Esophagus muscularis mucosa (tissue), 4 donors: ENCODE data around the gene NOG. TPM values are rescaled to one million over a fixed set of nuclear protein-coding genes. Genes with fewer than 3 reads are reported as not detected.

ENCODE experiments used
- DNase-seq: peaks from one replicate; pipeline ENCODE4 v3.0.0-alpha.2; 2017; ENCODE audit errors: extremely low spot score
- H3K27ac ChIP-seq, 4 donors: fragments of 200-600 bp; sonication (generic); replicated peaks in 1 of 4; 1 replicate in 3 of 4; 2 replicates in 1 of 4; pipeline ENCODE4 v1.5.1; 2016 to 2019; ENCODE audit warnings: mild to moderate bottlenecking in 1 of 4
- H3K27me3 ChIP-seq, 4 donors: fragments of 200-600 bp; sonication (generic); one replicate each; pipeline versions ENCODE4 v1.5.1 to v1.6.0; 2016 to 2019
- H3K36me3 ChIP-seq, 4 donors: fragments of 200-600 bp; sonication (generic); one replicate each; pipeline ENCODE4 v1.5.1; 2016 to 2019
- H3K4me1 ChIP-seq, 4 donors: fragments of 200-600 bp; sonication (generic); one replicate each; pipeline ENCODE4 v1.5.1; 2016 to 2019
- H3K4me3 ChIP-seq, 4 donors: fragments of 200-600 bp; sonication (generic); 1 replicate in 2 of 4; 2 replicates in 2 of 4; pipeline ENCODE4 v1.5.1; 2016 to 2019; ENCODE audit warnings: mild to moderate bottlenecking in 4 of 4, moderate library complexity in 1 of 4
- H3K9me3 ChIP-seq, 4 donors: fragments of 200-600 bp; sonication (generic); 1 replicate in 3 of 4; 2 replicates in 1 of 4; pipeline ENCODE4 v1.5.1; 2016 to 2019
- EP300 ChIP-seq: sonication (generic); formaldehyde crosslinking; IDR thresholded peaks from one replicate; pipeline ENCODE4 v1.6.1; 2017; ENCODE audit warnings: antibody characterized with exemption
- POLR2A ChIP-seq: fragments of 450-650 bp; IDR thresholded peaks from one replicate; pipeline ENCODE4 v1.6.1; 2017; ENCODE audit warnings: antibody characterized with exemption, moderate library complexity, mild to moderate bottlenecking, low read depth
- POLR2AphosphoS5 ChIP-seq, 2 donors: sonication (generic); formaldehyde crosslinking; IDR thresholded peaks; one replicate each; pipeline ENCODE4 v1.6.1; 2017; ENCODE audit warnings: antibody characterized with exemption in 2 of 2
- WGBS: methylation state at CpG from one replicate; pipeline ENCODE4 v1.1.5; 2018; 5-methylcytosine and 5-hydroxymethylcytosine counted together
- intact Hi-C: fragments of 100-400 bp; cut with DNase I; formaldehyde crosslinking; loops from one replicate; pipeline ENCODE4 v1.15.1; 2023
- small RNA-seq, 3 donors: library from RNA; depleted of rRNA; stranded (forward); fragments of <200 nt; gene quantifications; one replicate each; pipeline ENCODE3, GENCODE V24; 2016
- total RNA-seq, 4 donors: library from RNA; depleted of rRNA; stranded (reverse); fragments of >200 nt; gene quantifications; one replicate each; pipeline versions ENCODE4 v1.1.0 to v1.2.1, GENCODE V29; 2016
- TF ChIP-seq, protein P1 (sequence below), 3 experiments: fragments of 200-600 bp in 2 of 3; fragments of 450-650 bp in 1 of 3; sonication (generic) in 2 of 3; IDR thresholded peaks; one replicate each; pipeline ENCODE4 v1.5.1; 2017 to 2019; ENCODE audit warnings: antibody characterized with exemption in 3 of 3, mild to moderate bottlenecking in 2 of 3, moderate library complexity in 1 of 3

NOG gene
- total RNA-seq, 4 donors from 2014 or later, result 0.42 to 9.1 (median 6.7) TPM

DNA sequence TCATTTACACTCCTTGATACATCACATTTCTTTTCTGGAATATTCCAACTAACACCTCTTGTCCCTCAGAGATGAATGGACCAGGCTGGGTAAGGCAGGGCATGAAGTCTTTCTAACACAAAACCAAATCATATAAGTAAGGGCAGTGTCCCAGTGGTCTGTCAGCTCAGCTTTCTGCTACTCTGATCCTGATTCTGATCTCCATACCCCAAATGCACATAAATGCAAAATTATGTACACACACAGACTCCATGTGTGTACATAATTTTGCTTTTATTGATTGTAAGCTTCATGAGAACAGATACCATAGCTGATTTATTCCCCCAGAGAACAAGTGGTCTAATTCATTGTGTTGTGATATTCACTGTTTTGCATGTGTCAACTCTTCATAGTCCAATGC lies 47.9 kb downstream of the NOG start:
- no peak for TF ChIP-seq EP300
- Histone ChIP-seq H3K9me3 (no peaks in the 10 kb centered on the region), H3K27ac (no peak overlapping the region), H3K4me3 (no peak overlapping the region), H3K27me3 (peaks cover 0 to 27% (median 2%) of the 10 kb centered on the region in 4 donors), H3K4me1 (peaks cover 0 to 8% (median 0%) of the 10 kb centered on the region in 4 donors), H3K36me3 (no peaks in the 10 kb centered on the region)
- no peak for DNase-seq
- intact Hi-C loops, result no loop called here

DNA sequence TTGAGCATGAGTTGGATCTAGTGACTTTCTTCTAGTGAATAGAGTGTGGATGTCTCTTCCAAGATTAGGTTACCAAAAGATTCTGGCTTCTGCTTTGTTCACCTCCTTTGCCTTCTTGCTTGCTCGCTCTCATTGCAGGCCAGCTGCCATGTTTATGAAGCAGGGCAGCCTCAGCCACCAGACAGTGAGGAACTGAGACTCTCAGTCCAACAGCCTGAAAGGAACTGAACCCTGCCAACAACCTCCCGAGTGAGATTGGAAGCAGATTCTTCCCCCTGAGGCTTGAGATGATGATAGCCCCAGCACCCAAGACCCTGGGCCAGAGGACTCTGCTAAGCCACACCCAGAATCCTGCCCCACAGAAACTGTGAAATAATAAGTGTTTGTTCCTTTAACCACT lies 48.4 kb downstream of the NOG start:
- WGBS, result 32% methylated on average over 2 of the region's 2 CpGs
- Histone ChIP-seq H3K27me3 (peaks cover 0 to 26% (median 2%) of the 10 kb centered on the region in 4 donors), H3K9me3 (no peaks in the 10 kb centered on the region), H3K4me3 (no peak overlapping the region), H3K27ac (no peak overlapping the region), H3K4me1 (peaks cover 0 to 3% (median 0%) of the 10 kb centered on the region in 4 donors), H3K36me3 (no peaks in the 10 kb centered on the region)
- intact Hi-C loops, result no loop called here
- TF ChIP-seq POLR2A, result no peak
- TF ChIP-seq EP300, result no peak
- DNase-seq, result no peak

- Histone ChIP-seq H3K4me3 (no peak overlapping the region), H3K27ac (no peak overlapping the region), H3K4me1 (no peaks in the 10 kb centered on the region), H3K9me3 (no peaks in the 10 kb centered on the region), H3K36me3 (no peaks in the 10 kb centered on the region), H3K27me3 (peaks cover 0 to 21% (median 2%) of the 10 kb centered on the region in 4 donors)
- intact Hi-C loops, result no loop called here
- no peak for DNase-seq
- TF ChIP-seq POLR2AphosphoS5 (IDR thresholded peaks at IDR 0.05), result no peak
- TF ChIP-seq, protein P1, sequence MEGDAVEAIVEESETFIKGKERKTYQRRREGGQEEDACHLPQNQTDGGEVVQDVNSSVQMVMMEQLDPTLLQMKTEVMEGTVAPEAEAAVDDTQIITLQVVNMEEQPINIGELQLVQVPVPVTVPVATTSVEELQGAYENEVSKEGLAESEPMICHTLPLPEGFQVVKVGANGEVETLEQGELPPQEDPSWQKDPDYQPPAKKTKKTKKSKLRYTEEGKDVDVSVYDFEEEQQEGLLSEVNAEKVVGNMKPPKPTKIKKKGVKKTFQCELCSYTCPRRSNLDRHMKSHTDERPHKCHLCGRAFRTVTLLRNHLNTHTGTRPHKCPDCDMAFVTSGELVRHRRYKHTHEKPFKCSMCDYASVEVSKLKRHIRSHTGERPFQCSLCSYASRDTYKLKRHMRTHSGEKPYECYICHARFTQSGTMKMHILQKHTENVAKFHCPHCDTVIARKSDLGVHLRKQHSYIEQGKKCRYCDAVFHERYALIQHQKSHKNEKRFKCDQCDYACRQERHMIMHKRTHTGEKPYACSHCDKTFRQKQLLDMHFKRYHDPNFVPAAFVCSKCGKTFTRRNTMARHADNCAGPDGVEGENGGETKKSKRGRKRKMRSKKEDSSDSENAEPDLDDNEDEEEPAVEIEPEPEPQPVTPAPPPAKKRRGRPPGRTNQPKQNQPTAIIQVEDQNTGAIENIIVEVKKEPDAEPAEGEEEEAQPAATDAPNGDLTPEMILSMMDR (IDR thresholded peaks at IDR 0.05), result no peak
- no peak for TF ChIP-seq POLR2A
- no peak for TF ChIP-seq EP300
- 75% methylated on average over 3 of the region's 3 CpGs for WGBS
Observed at GRCh38 chr17:56642424-56642823, 48.9 kb downstream of the NOG start.

Small RNA genes within 50 kb of the gene (small RNA-seq; reads per million reads assigned to genes)
- gene RPL39P33, result 0 reads per million in 3 donors

Other genes starting within 250 kb of the NOG start
- gene C17orf67, start 240.2 kb downstream of the NOG start, total RNA-seq, result 1 to 10 TPM in 3 of 4 donors, under 1 TPM in 1; 0.83 to 4.3 (median 3.6) TPM
- 10 to 100 TPM in 3 of 4 donors, 1 to 10 TPM in 1; 7.1 to 12.5 (median 11.1) TPM for gene DGKE, start 240.5 kb downstream of the NOG start, total RNA-seq